GM18508 (cell line): Measurements from ENCODE around the gene ERGIC3.

Source experiments
- ATAC-seq: cut with Tn5 transposase; IDR thresholded peaks from one replicate; pipeline ENCODE4 v1.9.1; 2021; ENCODE audit warnings: moderate number of reproducible peaks; ENCODE audit not compliant: insufficient read depth, unreplicated experiment

ERGIC3 gene

DNA sequence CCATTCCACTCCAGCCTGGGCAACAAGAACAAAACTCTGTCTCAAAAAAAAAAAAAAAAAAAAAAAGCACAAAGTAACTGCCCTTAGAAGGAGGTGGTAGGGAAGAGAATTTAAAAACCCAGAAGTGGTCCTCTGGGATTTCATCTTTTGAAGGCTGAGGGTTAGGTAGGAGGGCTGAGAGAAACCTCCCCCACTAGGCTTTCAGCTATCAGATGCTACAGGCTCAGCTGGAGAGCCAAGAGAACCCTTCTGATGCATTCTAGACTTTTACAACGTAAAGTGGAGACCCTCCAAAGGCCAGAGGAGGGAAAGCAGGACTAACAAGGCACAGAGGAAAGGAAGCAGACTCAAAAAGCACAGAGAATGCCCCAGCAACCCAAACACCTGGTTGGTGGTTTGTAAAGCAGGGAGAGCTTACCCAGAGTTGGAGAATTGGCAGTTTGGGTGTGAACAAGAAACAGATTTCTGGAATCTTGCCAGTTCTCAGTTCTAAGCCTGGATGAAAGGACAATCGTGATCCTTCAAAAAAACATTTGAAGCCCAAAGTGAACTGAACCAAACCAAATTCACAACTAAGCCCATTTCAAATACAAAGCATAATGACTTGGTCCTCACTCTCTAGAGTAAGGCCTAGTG lies 50.6 kb downstream of the ERGIC3 start:
- ATAC-seq: no peak

GRCh38 chr20:35595456-35595855 lies 53.6 kb downstream of the ERGIC3 start:
- no peak for ATAC-seq

DNA sequence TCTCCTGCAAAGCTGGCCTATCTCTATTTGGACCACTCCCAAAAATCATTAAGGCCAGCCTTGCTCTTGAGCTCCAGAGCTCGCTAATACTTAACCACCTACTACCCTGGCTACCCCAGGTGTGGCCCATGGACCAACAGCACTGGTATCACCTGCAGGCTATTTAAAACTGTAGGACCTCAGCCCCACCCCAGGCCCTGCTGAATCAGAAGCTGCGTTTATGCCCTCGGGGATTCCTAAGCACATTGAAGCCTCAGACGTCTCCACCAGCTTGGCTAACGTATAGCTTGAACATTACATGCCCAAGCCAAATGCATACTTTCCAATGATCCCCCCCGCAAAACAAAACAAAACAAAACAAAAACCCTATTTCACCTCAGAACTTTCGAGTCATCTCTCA lies 54.0 kb downstream of the ERGIC3 start:
- ATAC-seq: no peak

GRCh38 chr20:35597186-35597585 lies 55.3 kb downstream of the ERGIC3 start:
- no peak for ATAC-seq

GRCh38 chr20:35598476-35598875 lies 56.6 kb downstream of the ERGIC3 start:
- ATAC-seq: no peak

DNA sequence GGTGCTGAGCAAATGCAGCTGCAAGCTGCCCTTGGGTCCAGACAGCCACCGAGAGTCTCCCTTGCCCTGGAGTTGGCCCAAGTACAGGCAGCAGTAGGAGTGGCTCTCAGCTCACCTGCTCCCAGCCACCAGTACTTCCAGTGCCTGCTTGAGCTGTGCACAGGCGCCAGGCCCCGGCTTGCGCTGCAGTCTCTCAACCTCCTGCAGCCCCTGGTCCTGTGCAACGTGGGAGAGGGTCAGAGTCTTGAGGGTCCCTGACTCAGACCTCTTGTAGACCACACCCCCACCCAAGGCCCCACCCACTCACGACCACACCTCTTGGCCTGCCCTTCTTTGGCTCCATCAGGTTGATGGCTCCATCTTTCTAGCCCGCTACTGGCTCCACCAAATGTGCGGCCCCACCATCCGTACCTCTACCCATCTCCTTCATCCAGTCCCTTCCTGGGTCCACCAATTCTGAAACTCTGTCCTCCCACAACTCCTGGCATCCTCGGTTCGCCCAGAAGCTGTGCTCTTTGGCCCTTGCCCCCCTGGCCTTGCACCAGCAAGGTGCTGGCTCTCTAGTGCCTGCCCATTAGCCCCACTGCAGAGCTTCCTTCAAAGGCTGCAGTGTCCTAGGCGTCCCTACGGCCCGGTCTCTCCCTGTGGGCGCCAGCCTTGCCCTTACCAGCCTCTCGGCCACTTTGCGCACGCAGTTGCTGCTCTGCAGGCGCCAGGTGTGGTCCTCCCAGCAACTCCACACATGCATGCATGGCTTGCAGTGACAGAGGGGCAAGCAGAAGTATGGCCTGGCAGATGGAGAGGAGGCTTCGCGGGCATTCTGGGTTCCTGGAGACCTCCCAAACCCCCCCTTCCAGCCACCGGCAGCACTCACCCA lies 57.3 kb downstream of the ERGIC3 start:
- ATAC-seq: no peak

- ATAC-seq: no peak
These were observed 57.9 kb downstream of the ERGIC3 start for GRCh38 chr20:35599776-35600120.

- no peak for ATAC-seq
These were observed 58.5 kb downstream of the ERGIC3 start for GRCh38 chr20:35600176-35600992.

GRCh38 chr20:35600993-35601973 lies 59.4 kb downstream of the ERGIC3 start:
- no peak for ATAC-seq

DNA sequence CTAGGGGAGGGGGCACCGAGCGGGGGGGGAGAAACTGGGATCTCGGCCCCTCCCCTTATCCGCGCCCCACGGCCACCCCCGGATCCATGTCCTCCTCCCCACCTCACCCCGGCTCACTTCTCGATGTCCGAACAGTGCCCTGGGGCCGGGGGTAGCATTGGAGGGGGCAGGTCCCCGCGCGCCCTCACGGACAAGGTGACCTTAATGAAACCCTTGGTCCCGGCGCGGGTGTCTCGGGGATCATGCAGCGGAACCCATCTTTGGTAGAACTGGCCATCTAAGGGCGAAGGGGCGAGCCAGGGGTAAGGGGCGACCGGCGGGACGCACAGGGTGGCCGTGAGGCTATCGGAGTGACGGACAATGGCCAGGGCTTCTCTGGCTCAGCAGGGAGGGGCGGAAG lies 60.1 kb downstream of the ERGIC3 start:
- ATAC-seq: no peak

DNA sequence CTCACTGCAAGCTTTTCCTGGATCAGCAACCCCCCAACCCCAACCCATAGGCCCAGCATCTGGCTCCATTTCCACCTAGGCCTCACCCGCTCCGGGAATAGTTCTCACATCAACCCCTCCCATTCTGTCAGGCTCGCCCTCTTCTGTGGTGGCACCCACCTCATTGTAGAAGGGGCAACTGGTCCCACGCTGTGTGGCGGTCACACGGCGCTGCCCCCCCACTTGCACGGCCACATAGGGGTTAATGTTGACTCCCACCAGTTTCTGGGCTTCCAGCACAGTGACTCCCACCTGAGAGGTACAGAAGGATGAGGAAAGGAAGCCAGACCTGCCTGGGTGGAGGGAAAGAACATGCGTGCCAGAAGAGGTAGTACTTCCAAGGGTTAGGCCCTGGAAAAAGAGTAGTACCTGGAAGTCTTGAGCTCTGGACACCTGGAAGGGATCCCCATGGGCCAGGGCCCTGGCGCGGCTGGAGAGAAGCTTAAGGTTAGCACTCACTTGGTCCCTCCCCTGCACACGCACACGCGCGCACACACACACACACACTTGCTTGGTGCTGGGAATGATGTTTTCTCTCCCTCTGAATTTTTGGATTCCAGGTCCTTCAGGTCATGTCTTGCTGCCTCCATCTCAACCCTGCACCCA lies 61.1 kb downstream of the ERGIC3 start:
- no peak for ATAC-seq

DNA sequence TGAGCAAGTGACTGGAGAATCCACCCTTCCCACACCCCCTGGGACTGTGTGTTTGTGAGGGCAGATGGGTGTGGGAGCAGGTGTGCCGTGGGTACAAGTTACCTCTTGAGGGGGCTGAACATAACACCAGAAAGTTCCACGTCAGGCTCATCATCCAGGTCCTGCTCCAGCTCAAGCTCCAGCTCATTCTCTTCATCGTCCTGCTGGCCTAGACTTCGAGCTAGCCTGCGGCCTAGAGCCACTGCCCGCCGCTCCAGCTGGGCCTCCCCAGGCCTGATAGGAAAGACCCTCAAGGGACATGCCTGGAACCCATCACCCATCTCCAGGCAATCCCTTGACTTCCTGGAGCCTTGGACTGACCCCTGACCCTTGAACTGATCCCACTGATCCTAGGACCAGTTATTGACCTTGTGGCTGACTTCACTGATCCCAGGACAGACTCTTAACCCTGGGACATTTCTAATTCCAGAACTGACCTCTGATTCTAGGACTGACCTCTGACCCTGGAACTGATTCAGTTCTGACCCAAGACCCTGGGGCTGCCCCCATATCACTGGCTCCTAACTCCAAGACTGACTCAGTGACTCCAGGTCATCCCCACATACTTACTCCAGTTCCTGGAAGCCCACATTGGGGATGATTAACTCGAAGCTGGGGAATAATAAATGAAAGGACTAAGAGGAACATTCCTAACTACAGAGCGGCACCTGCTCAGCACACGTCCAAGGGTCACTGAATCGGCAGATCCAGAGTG lies 62.0 kb downstream of the ERGIC3 start:
- ATAC-seq: no peak

GRCh38 chr20:35604449-35604747 lies 62.5 kb downstream of the ERGIC3 start:
- no peak for ATAC-seq

DNA sequence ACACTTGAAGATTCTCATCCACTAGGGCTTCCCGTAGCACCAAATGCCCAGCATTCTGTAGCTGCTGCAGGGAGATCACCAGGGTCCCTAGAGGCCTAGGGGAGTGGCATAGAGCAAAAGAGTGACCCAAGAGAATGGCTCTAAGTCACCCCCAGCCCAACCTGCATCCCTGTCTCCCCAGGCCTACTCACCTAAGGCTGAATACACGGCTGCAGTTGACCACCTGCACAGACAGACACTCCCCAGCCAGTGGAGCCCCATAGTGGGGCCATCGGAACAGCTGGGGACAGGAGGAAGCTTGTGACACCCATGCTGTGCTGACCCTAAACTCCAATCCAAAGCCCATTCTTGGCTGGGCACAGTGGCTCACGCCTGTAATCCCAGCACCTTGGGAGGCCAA lies 64.2 kb downstream of the ERGIC3 start:
- ATAC-seq: no peak
